Measurements from ENCODE around the gene CACNB2. TPM values are rescaled to one million over a fixed set of nuclear protein-coding genes. Genes with fewer than 3 reads are reported as not detected.

Gene CACNB2
- total RNA-seq, 1 donor from 2014 or later, result 4.9 TPM

- peaks cover 21% of the 10 kb centered on the region for H3K4me1 Mint-ChIP-seq (ENCODE audit: low read depth)
- no peak for DNase-seq (ENCODE audit: low spot score, unreplicated experiment)
- H3K27ac Mint-ChIP-seq, result no peak overlapping the region
- no peak for TF ChIP-seq CTCF (IDR thresholded peaks at IDR 0.05; ENCODE audit: unreplicated experiment)
- no peaks in the 10 kb centered on the region for H3K9me3 Mint-ChIP-seq (ENCODE audit: low read depth)
- H3K4me3 Mint-ChIP-seq (ENCODE audit: low read depth), result no peak overlapping the region
- H3K36me3 Mint-ChIP-seq (ENCODE audit: insufficient read depth), result peaks cover 2% of the 10 kb centered on the region
- H3K27me3 Mint-ChIP-seq, result no peaks in the 10 kb centered on the region
These were observed 382.8 kb downstream of the CACNB2 start for GRCh38 chr10:18523025-18523424.

GRCh38 chr10:18523858-18524257 is 383.6 kb downstream of the CACNB2 start:
- peaks cover 2% of the 10 kb centered on the region for H3K36me3 Mint-ChIP-seq (ENCODE audit: insufficient read depth)
- peaks cover 19% of the 10 kb centered on the region for H3K4me1 Mint-ChIP-seq (ENCODE audit: low read depth)
- no peak overlapping the region for H3K27ac Mint-ChIP-seq
- no peaks in the 10 kb centered on the region for H3K9me3 Mint-ChIP-seq (ENCODE audit: low read depth)
- DNase-seq (ENCODE audit: low spot score, unreplicated experiment), result no peak
- no peak for TF ChIP-seq CTCF (IDR thresholded peaks at IDR 0.05; ENCODE audit: unreplicated experiment)
- H3K4me3 Mint-ChIP-seq (ENCODE audit: low read depth), result no peak overlapping the region
- no peaks in the 10 kb centered on the region for H3K27me3 Mint-ChIP-seq

GRCh38 chr10:18527687-18528086 is 387.5 kb downstream of the CACNB2 start:
- Mint-ChIP-seq H3K27me3 (no peaks in the 10 kb centered on the region), H3K9me3 (ENCODE audit: low read depth) (peaks cover 7% of the 10 kb centered on the region), H3K4me3 (ENCODE audit: low read depth) (no peak overlapping the region), H3K27ac (no peak overlapping the region), H3K4me1 (ENCODE audit: low read depth) (peaks cover 17% of the 10 kb centered on the region), H3K36me3 (ENCODE audit: insufficient read depth) (peaks cover 16% of the 10 kb centered on the region)
- DNase-seq (ENCODE audit: low spot score, unreplicated experiment), result no peak
- no peak for TF ChIP-seq CTCF (IDR thresholded peaks at IDR 0.05; ENCODE audit: unreplicated experiment)

- DNase-seq (ENCODE audit: low spot score, unreplicated experiment), result no peak
- no peak overlapping the region for H3K4me3 Mint-ChIP-seq (ENCODE audit: low read depth)
- H3K4me1 Mint-ChIP-seq (ENCODE audit: low read depth), result peaks cover 14% of the 10 kb centered on the region
- no peak overlapping the region for H3K27ac Mint-ChIP-seq
- no peaks in the 10 kb centered on the region for H3K27me3 Mint-ChIP-seq
- H3K9me3 Mint-ChIP-seq (ENCODE audit: low read depth), result peaks cover 7% of the 10 kb centered on the region
- peaks cover 16% of the 10 kb centered on the region for H3K36me3 Mint-ChIP-seq (ENCODE audit: insufficient read depth)
- TF ChIP-seq CTCF (IDR thresholded peaks at IDR 0.05; ENCODE audit: unreplicated experiment), result no peak
These were observed 388.1 kb downstream of the CACNB2 start for GRCh38 chr10:18528292-18528691.

- H3K4me1 Mint-ChIP-seq (ENCODE audit: low read depth), result no peaks in the 10 kb centered on the region
- no peak for TF ChIP-seq CTCF (IDR thresholded peaks at IDR 0.05; ENCODE audit: unreplicated experiment)
- no peak overlapping the region for H3K4me3 Mint-ChIP-seq (ENCODE audit: low read depth)
- peaks cover 7% of the 10 kb centered on the region for H3K9me3 Mint-ChIP-seq (ENCODE audit: low read depth)
- no peak for DNase-seq (ENCODE audit: low spot score, unreplicated experiment)
- H3K36me3 Mint-ChIP-seq (ENCODE audit: insufficient read depth), result peaks cover 17% of the 10 kb centered on the region
- no peaks in the 10 kb centered on the region for H3K27me3 Mint-ChIP-seq
- no peak overlapping the region for H3K27ac Mint-ChIP-seq
These were observed 392.8 kb downstream of the CACNB2 start for GRCh38 chr10:18532881-18533535.

All from progenitor cell of endocrine pancreas (in vitro differentiated cells).